Measurements from ENCODE around the gene C12orf42.

Gene C12orf42

GRCh38 chr12:103397536-103397935 is 98.2 kb downstream of the C12orf42 start:
- no peak for DNase-seq (ENCODE audit: low read depth)
- no peak overlapping the region for H3K4me3 ChIP-seq (ENCODE audit: low read length)
- TF ChIP-seq CTCF (conservative IDR thresholded peaks at IDR 0.05; ENCODE audit: low read length): no peak

- DNase-seq (ENCODE audit: low read depth): no peak
Observed at GRCh38 chr12:103392722-103393121, 103.0 kb downstream of the C12orf42 start.

GRCh38 chr12:103391103-103391502 is 104.7 kb downstream of the C12orf42 start:
- no peak for TF ChIP-seq CTCF (conservative IDR thresholded peaks at IDR 0.05; ENCODE audit: low read length)
- no peak for DNase-seq (ENCODE audit: low read depth)

More at GRCh38 chr12:103392722-103393121, 103.0 kb downstream of the C12orf42 start:
- no peak for TF ChIP-seq CTCF (conservative IDR thresholded peaks at IDR 0.05; ENCODE audit: low read length)
- no peak overlapping the region for H3K4me3 ChIP-seq (ENCODE audit: low read length)

GRCh38 chr12:103387385-103387784 is 108.4 kb downstream of the C12orf42 start:
- no peak for DNase-seq (ENCODE audit: low read depth)
- H3K4me3 ChIP-seq (ENCODE audit: low read length): no peak overlapping the region
- TF ChIP-seq CTCF (conservative IDR thresholded peaks at IDR 0.05; ENCODE audit: low read length): no peak

More at GRCh38 chr12:103391103-103391502, 104.7 kb downstream of the C12orf42 start:
- H3K4me3 ChIP-seq (ENCODE audit: low read length): no peak overlapping the region

GRCh38 chr12:103386451-103386850 is 109.3 kb downstream of the C12orf42 start:
- no peak for TF ChIP-seq CTCF (conservative IDR thresholded peaks at IDR 0.05; ENCODE audit: low read length)
- no peak for DNase-seq (ENCODE audit: low read depth)
- no peak overlapping the region for H3K4me3 ChIP-seq (ENCODE audit: low read length)

- H3K4me3 ChIP-seq (ENCODE audit: low read length): no peak overlapping the region
- no peak for DNase-seq (ENCODE audit: low read depth)
- no peak for TF ChIP-seq CTCF (conservative IDR thresholded peaks at IDR 0.05; ENCODE audit: low read length)
Observed at GRCh38 chr12:103382736-103383346, 112.9 kb downstream of the C12orf42 start.

GRCh38 chr12:103382119-103382518 is 113.6 kb downstream of the C12orf42 start:
- no peak overlapping the region for H3K4me3 ChIP-seq (ENCODE audit: low read length)
- TF ChIP-seq CTCF (conservative IDR thresholded peaks at IDR 0.05; ENCODE audit: low read length): no peak
- no peak for DNase-seq (ENCODE audit: low read depth)
